HAP-1 (cell line): ENCODE data around the gene KCNQ4.

Source experiments
- DNase-seq, 2 experiments: peaks; one replicate each; pipeline ENCODE4 v3.0.0-alpha.2; 2016 to 2020; ENCODE audit warnings: low spot score in 2 of 2
- H3K27me3 ChIP-seq: fragments of 250-450 bp; sonication (Bioruptor Pico); 2 replicates; pipeline ENCODE4 v1.5.1; 2020; ENCODE audit warnings: low read depth, mild to moderate bottlenecking, moderate library complexity
- H3K36me3 ChIP-seq: fragments of 250-450 bp; sonication (Bioruptor Pico); replicated peaks from 2 replicates; pipeline ENCODE4 v1.5.1; 2020; ENCODE audit warnings: mild to moderate bottlenecking
- H3K4me1 ChIP-seq: fragments of 250-450 bp; sonication (Bioruptor Pico); 2 replicates; pipeline ENCODE4 v1.5.1; 2020; ENCODE audit warnings: mild to moderate bottlenecking
- H3K4me3 ChIP-seq: fragments of 250-450 bp; sonication (Bioruptor Pico); 2 replicates; pipeline ENCODE4 v1.5.1; 2020; ENCODE audit warnings: mild to moderate bottlenecking, moderate library complexity
- H3K9me3 ChIP-seq: fragments of 250-450 bp; sonication (Bioruptor Pico); 2 replicates; pipeline ENCODE4 v1.5.1; 2020; ENCODE audit warnings: mild to moderate bottlenecking, moderate library complexity
- in situ Hi-C: fragments of 300-500 bp; cut with MboI; formaldehyde crosslinking; loops from 3 replicates; pipeline ENCODE4 v1.14.3; 2020; ENCODE audit warnings: low sequenced_read_pairs, inconsistent platforms, mixed read lengths

KCNQ4 gene

GRCh38 chr1:40844079-40844478, 60.5 kb downstream of the KCNQ4 start:
- H3K4me3 ChIP-seq = no peak overlapping the region
- H3K27me3 ChIP-seq = no peaks in the 10 kb centered on the region
- no peaks in the 10 kb centered on the region for H3K4me1 ChIP-seq
- no peaks in the 10 kb centered on the region for H3K36me3 ChIP-seq
- no peaks in the 10 kb centered on the region for H3K9me3 ChIP-seq
- in situ Hi-C loops = no loop called here
- DNase-seq = no peak

GRCh38 chr1:40844887-40845878, 61.6 kb downstream of the KCNQ4 start:
- in situ Hi-C loops = loop anchor here (5.0 kb wide), 1 partner anchor 107 kb away; no protein-coding TSS in a partner anchor
- no peaks in the 10 kb centered on the region for H3K4me1 ChIP-seq

GRCh38 chr1:40845895-40846294, 62.3 kb downstream of the KCNQ4 start:
- in situ Hi-C loops = loop anchor here (5.0 kb wide), 1 partner anchor 106 kb away; no protein-coding TSS in a partner anchor
- no peak overlapping the region for H3K4me3 ChIP-seq
- H3K36me3 ChIP-seq = no peaks in the 10 kb centered on the region
- H3K4me1 ChIP-seq = no peaks in the 10 kb centered on the region
- DNase-seq = no peak
- H3K9me3 ChIP-seq = no peaks in the 10 kb centered on the region
- no peaks in the 10 kb centered on the region for H3K27me3 ChIP-seq

More at GRCh38 chr1:40844887-40845878, 61.6 kb downstream of the KCNQ4 start:
- H3K27me3 ChIP-seq = no peaks in the 10 kb centered on the region
- H3K36me3 ChIP-seq = no peaks in the 10 kb centered on the region
- no peak for DNase-seq
- no peak overlapping the region for H3K4me3 ChIP-seq
- H3K9me3 ChIP-seq = no peaks in the 10 kb centered on the region

- DNase-seq = no peak
- H3K36me3 ChIP-seq = no peaks in the 10 kb centered on the region
- in situ Hi-C loops = loop anchor here (5.0 kb wide), 1 partner anchor 105 kb away; no protein-coding TSS in a partner anchor
- no peaks in the 10 kb centered on the region for H3K27me3 ChIP-seq
- no peak overlapping the region for H3K4me3 ChIP-seq
- H3K4me1 ChIP-seq = no peaks in the 10 kb centered on the region
- no peaks in the 10 kb centered on the region for H3K9me3 ChIP-seq
Measured at GRCh38 chr1:40847023-40847745, 63.6 kb downstream of the KCNQ4 start.

GRCh38 chr1:40848530-40849189, 65.1 kb downstream of the KCNQ4 start:
- H3K9me3 ChIP-seq = no peaks in the 10 kb centered on the region
- no peak overlapping the region for H3K4me3 ChIP-seq
- no peaks in the 10 kb centered on the region for H3K4me1 ChIP-seq
- no peaks in the 10 kb centered on the region for H3K27me3 ChIP-seq
- in situ Hi-C loops = loop anchor here (5.0 kb wide), 1 partner anchor 104 kb away; no protein-coding TSS in a partner anchor
- no peaks in the 10 kb centered on the region for H3K36me3 ChIP-seq
- peak; percentile 67 to 77 for DNase-seq

GRCh38 chr1:40849801-40850592, 66.4 kb downstream of the KCNQ4 start:
- H3K9me3 ChIP-seq = no peaks in the 10 kb centered on the region
- H3K4me1 ChIP-seq = no peaks in the 10 kb centered on the region
- in situ Hi-C loops = loop anchor here (5.0 kb wide), 1 partner anchor 102 kb away; no protein-coding TSS in a partner anchor
- H3K27me3 ChIP-seq = no peaks in the 10 kb centered on the region
- H3K4me3 ChIP-seq = no peak overlapping the region
- H3K36me3 ChIP-seq = no peaks in the 10 kb centered on the region
- peak; percentile 65 to 83 for DNase-seq

- no peaks in the 10 kb centered on the region for H3K4me1 ChIP-seq
- no peaks in the 10 kb centered on the region for H3K36me3 ChIP-seq
- no peak overlapping the region for H3K4me3 ChIP-seq
- in situ Hi-C loops = no loop called here
- no peaks in the 10 kb centered on the region for H3K27me3 ChIP-seq
- no peaks in the 10 kb centered on the region for H3K9me3 ChIP-seq
- DNase-seq = no peak
Measured at GRCh38 chr1:40851643-40852042, 68.1 kb downstream of the KCNQ4 start.

GRCh38 chr1:40853113-40853884, 69.7 kb downstream of the KCNQ4 start:
- no peak overlapping the region for H3K4me3 ChIP-seq
- in situ Hi-C loops = no loop called here

GRCh38 chr1:40853885-40854170, 70.2 kb downstream of the KCNQ4 start:
- Histone ChIP-seq H3K27me3 (no peaks in the 10 kb centered on the region), H3K4me3 (no peak overlapping the region), H3K4me1 (no peaks in the 10 kb centered on the region), H3K9me3 (no peaks in the 10 kb centered on the region; the same call in 1 of the 2 replicates), H3K36me3 (no peaks in the 10 kb centered on the region)
- DNase-seq = no peak
- in situ Hi-C loops = no loop called here

More at GRCh38 chr1:40853113-40853884, 69.7 kb downstream of the KCNQ4 start:
- DNase-seq = no peak
- no peaks in the 10 kb centered on the region for H3K27me3 ChIP-seq
- H3K4me1 ChIP-seq = no peaks in the 10 kb centered on the region
- H3K9me3 ChIP-seq = no peaks in the 10 kb centered on the region; the same call in 1 of the 2 replicates
- H3K36me3 ChIP-seq = no peaks in the 10 kb centered on the region

GRCh38 chr1:40855513-40855912, 71.9 kb downstream of the KCNQ4 start:
- no peaks in the 10 kb centered on the region for H3K36me3 ChIP-seq
- H3K27me3 ChIP-seq = no peaks in the 10 kb centered on the region
- peak in 1 of 2 experiments; percentile 59 for DNase-seq
- H3K9me3 ChIP-seq = no peaks in the 10 kb centered on the region; the same call in 1 of the 2 replicates
- in situ Hi-C loops = no loop called here
- no peaks in the 10 kb centered on the region for H3K4me1 ChIP-seq
- no peak overlapping the region for H3K4me3 ChIP-seq

- in situ Hi-C loops = no loop called here
- H3K27me3 ChIP-seq = no peaks in the 10 kb centered on the region
- H3K9me3 ChIP-seq = no peaks in the 10 kb centered on the region; the same call in 1 of the 2 replicates
- H3K4me1 ChIP-seq = no peaks in the 10 kb centered on the region
- H3K36me3 ChIP-seq = no peaks in the 10 kb centered on the region
- H3K4me3 ChIP-seq = no peak overlapping the region
- DNase-seq = no peak
Measured at GRCh38 chr1:40856116-40856515, 72.5 kb downstream of the KCNQ4 start.

- in situ Hi-C loops = no loop called here
- Histone ChIP-seq H3K36me3 (no peaks in the 10 kb centered on the region), H3K9me3 (no peaks in the 10 kb centered on the region; the same call in 1 of the 2 replicates), H3K4me1 (no peaks in the 10 kb centered on the region), H3K27me3 (no peaks in the 10 kb centered on the region), H3K4me3 (no peak overlapping the region)
- no peak for DNase-seq
Measured at GRCh38 chr1:40856656-40857302, 73.2 kb downstream of the KCNQ4 start.
